SH-SY5Y (cell line): ENCODE data around the gene SULT2A1.
"Not testable (repeated sequence)": the region's sequence is repeated elsewhere in the genome, so short reads cannot be mapped to it uniquely, and the experiment has no call there.

Source experiments
- GATA2 ChIP-seq: IDR thresholded peaks from 2 replicates; pipeline ENCODE4 v1.6.1; 2011; ENCODE audit warnings: mild to moderate bottlenecking, low read depth, low read length
- GATA3 ChIP-seq: IDR thresholded peaks from 2 replicates; pipeline ENCODE4 v1.6.1; 2011; ENCODE audit warnings: low read depth, mild to moderate bottlenecking, low read length, moderate library complexity

SULT2A1 gene

GRCh38 chr19:47865166-47865565 is 20.9 kb downstream of the SULT2A1 start:
- no peak for TF ChIP-seq GATA2

DNA sequence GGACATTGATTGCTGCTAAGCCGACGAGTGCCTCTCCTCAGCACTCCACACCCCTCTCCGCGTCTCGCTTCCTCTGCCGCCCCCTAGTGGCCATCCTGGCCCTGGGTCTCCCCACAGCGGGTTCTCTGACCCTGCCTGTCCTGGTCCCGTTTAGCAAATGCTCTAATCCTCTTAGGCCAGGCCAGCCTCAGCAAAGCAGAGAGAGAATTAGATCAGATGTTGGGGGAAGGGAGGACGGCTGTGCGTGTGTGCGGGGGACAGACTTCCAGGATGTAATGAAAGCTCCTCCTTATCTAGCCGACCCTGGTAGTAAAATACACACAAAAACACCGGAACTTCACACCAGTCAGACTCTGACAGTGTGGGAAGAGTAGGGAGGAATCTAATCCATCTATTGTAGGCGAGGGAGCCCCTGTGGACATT is 22.6 kb downstream of the SULT2A1 start:
- no peak for TF ChIP-seq GATA2
- TF ChIP-seq GATA3 = no peak

DNA sequence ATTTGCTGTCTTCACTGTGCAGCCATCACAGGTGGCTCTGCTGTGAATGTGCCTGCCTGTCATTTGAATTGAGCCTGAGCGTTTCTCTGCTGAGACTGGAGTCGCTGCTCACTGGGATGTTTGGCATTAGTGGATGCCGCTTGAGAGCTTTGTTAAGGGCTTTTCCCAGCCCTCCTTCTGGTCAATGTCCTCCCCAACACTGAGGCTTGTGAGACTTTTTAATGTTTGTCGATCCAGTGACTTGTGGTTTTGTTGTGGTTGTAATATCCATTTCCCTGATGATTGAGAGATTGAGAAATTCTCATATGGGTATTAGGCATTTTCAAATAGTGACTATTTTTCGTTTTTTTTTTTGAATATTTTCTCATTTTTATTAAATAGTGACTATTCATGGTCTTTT is 24.5 kb downstream of the SULT2A1 start:
- TF ChIP-seq GATA2 (no peak), GATA3 (no peak)

DNA sequence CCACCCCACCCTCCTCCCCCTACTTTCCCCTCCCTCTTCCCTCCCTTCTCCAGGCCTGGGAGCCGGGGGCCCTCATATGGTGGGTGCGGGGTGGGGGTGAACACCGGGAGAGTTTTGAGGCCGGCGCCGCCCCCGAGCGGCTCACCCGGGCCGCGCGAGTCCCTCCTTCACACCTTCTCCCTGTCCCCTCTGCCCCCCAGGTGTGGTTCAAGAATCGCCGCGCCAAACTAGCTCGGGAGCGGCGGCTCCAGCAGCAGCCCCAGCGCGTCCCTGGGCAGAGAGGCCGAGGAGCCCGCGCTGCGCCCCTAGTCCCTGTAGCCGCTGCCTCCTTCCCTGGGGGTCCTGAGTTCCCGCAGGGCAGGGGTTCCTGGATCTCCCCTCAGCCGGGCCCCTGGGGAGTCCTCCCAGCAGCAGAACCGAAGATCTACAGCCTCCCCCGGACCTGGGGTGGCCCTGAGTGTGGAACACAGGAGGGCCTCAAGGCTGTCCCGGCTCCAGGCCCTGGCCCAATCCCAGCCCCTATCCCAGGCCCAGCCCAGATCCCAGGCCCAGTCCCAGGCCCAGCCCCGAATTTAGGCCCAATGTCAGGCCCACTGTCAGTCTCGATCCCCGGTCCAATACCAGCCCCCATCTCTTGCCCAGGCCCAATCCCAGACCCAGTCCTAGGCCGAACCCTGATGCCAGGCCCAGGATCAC is 25.4 kb downstream of the SULT2A1 start:
- no peak for TF ChIP-seq GATA3
- no peak for TF ChIP-seq GATA2

- not testable (repeated sequence) for TF ChIP-seq GATA2, GATA3
Observed at GRCh38 chr19:47858646-47859285, 27.3 kb downstream of the SULT2A1 start, which contains the start of gene TPRX2. Gene TPRX2, plus strand, starts transcription at chr19:47859235. Its CDS starts 12 bp downstream, at chr19:47859247.

DNA sequence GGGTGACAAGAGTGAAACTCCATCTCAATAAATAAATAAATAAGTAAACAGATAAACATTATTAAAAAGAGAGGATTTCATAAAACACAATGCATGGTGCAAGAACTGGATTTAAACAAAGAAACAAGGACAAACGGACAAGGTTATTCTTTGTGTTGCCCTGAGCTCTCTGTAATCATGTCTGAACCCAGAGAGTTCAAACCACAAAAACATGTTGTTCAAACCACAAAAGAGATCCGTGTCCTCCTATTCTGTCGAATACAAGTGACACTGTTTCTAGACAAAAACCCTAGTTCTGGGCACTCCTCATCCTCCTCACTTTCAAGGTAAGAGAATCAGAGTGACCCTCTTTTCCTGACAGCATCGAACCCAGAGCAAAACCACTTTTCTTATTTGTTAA is 31.7 kb downstream of the SULT2A1 start:
- no peak for TF ChIP-seq GATA3
- no peak for TF ChIP-seq GATA2

GRCh38 chr19:47853003-47853402 is 33.1 kb downstream of the SULT2A1 start:
- no peak for TF ChIP-seq GATA3
- TF ChIP-seq GATA2 = no peak

DNA sequence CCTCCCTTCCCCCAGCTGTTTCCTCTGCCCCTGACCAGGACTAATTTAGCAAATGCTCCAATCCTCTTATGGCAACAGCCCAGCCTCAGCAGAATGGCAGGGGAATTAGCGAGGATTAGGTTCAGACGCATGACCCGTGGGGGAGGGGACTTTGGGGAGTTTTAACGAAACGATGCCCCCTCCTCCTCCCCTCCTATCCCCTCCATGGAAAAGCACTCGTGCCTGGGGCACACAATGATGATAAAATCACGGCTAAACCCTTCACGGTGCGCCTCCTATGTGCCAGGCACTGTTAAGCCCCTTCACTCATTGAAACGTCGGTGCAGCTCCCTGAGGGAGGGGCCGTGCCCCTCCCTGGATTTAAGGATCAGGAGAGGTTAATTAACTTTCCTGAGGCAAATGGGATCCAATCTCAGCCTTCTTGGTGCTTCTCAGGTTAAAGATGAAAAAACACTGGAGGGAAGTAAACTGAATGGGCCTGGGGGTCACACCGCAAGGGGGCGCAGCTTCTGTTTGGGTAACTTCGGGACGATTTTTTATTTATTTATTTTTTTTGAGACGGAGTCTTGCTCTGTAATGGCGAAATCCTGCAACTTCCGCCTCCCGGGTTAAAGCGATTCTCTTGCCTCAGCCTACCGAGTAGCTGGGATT is 37.2 kb downstream of the SULT2A1 start:
- TF ChIP-seq GATA2 (no peak), GATA3 (no peak)

- TF ChIP-seq GATA2 = no peak
- TF ChIP-seq GATA3 = no peak
Observed at GRCh38 chr19:47848425-47848822, 37.7 kb downstream of the SULT2A1 start.

DNA sequence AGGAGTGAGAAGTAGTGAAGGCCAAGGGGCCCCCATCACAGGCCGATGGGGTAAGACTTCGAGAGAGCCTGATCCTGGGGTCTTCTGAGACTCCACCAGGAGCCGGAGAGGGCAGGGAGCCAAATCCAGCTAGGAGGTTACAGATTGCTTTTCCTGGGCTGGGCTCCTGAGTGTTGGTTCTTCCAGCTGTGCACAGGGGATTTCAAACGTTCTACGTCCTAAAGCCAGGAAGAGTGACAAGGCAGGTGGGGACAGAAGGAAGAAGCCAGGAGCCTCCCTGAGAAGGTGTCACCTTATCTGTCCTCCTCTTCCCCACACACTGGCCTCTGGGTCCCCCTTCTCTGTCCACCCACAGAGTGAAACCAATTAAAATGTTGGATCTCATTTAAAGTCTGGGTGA is 43.2 kb downstream of the SULT2A1 start:
- TF ChIP-seq GATA2 (no peak), GATA3 (no peak)

DNA sequence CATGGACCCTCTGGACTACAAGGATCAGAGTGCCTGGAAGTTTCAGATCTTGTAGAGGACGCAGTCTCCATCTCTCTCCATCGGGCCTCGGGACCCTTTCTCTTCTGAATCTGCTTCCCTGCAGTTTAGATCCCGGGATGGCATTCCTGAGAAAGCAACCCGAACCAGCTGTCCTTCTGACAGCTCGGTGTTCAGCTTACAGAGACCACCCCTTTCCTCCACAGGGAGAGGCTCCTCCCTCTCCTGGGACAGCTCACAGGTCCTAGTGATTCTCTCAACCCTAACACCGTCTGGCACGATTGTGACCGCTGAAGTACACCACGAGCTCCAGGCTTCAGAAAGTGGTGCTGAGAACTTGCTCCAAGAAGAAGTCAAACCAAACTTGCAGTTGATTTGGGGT is 46.2 kb downstream of the SULT2A1 start:
- TF ChIP-seq GATA3 = no peak
- no peak for TF ChIP-seq GATA2

DNA sequence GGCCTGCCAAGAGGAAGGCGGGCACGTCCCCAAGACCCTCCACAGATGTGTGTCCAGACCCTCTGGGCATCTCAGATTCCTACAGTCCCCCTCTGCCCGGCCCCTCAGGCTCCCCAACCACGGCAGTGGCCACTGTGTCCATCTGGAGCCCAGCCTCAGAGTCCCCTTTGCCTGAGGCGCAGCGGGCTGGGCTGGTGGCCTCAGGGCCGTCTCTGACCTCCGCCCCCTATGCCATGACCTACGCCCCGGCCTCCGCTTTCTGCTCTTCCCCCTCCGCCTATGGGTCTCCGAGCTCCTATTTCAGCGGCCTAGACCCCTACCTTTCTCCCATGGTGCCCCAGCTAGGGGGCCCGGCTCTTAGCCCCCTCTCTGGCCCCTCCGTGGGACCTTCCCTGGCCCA is 46.7 kb downstream of the SULT2A1 start:
- TF ChIP-seq GATA2 = no peak
- TF ChIP-seq GATA3 = no peak

DNA sequence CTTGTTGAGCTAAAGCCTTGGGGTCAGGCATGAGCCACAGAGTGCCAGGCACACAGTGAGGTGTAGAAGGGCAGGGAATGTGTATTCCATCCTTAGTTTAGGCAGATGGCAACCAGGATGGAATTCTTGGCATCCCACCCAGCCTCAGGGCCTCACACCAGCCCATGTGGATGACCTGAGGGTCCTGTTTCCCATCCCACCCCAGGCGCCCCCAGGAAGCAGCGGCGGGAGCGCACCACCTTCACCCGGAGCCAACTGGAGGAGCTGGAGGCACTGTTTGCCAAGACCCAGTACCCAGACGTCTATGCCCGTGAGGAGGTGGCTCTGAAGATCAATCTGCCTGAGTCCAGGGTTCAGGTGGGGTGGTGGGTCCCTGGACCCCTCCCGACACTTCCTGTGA is 50.1 kb downstream of the SULT2A1 start:
- TF ChIP-seq GATA2 (no peak), GATA3 (no peak)

DNA sequence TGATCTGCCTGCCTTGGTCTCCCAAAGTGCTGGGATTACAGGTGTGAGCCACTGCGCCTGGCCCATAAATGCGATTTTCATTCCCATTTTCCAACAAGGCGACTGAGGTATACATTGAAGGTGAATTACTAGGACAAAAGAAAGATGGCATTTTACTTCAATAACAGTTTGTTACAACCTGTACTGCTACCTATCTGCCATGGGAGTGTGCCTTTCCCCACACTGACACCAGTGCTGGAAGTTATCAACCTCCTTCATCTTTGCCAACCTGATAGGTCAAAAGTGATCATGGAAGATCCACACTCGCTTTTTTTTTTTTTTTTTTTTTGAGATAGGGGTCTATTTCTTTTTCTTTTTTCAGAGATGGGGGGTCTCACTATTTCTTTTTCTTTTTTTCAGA is 53.4 kb downstream of the SULT2A1 start:
- TF ChIP-seq GATA2 (no peak), GATA3 (no peak)

- TF ChIP-seq GATA2 (no peak), GATA3 (no peak)
Observed at GRCh38 chr19:47826800-47827199, 59.3 kb downstream of the SULT2A1 start.
